Astrocyte (in vitro differentiated cells and primary cell): ENCODE results near the gene SLC9A3. TPM values are rescaled to one million over a fixed set of nuclear protein-coding genes. Genes with fewer than 3 reads are reported as not detected.
A peak's percentile ranks its signal among the peaks of the same experiment; 100 is the strongest.

Experiments used
- DNase-seq: peaks from one replicate; pipeline ENCODE4 v3.0.0-alpha.2; 2010; ENCODE audit warnings: low read depth
- FAIRE-seq: peaks from 2 replicates; lab custom pipeline; 2011; peaks lifted over from hg19 to GRCh38; lab: Jason Lieb, UNC
- H2AFZ ChIP-seq: 2 replicates; pipeline ENCODE4 v1.6.0; 2012; ENCODE audit warnings: low read depth, low read length, inconsistent platforms
- H3K27ac ChIP-seq: 2 replicates; pipeline ENCODE4 v1.5.1; 2011; ENCODE audit warnings: low read depth, low read length, inconsistent platforms
- H3K27me3 ChIP-seq: 2 replicates; pipeline ENCODE4 v1.6.0; 2011; ENCODE audit warnings: low read length, inconsistent platforms; ENCODE audit not compliant: insufficient read depth
- H3K36me3 ChIP-seq: 2 replicates; pipeline ENCODE4 v1.5.1; 2011; ENCODE audit warnings: low read length, inconsistent platforms; ENCODE audit not compliant: insufficient read depth
- H3K4me1 ChIP-seq: 2 replicates; pipeline ENCODE4 v1.5.1; 2011; ENCODE audit warnings: low read length, inconsistent platforms; ENCODE audit not compliant: insufficient read depth
- H3K4me2 ChIP-seq: 2 replicates; pipeline ENCODE4 v1.6.0; 2012; ENCODE audit warnings: low read length, inconsistent platforms
- H3K4me3 ChIP-seq: 2 replicates; pipeline ENCODE4 v1.5.1; 2011; ENCODE audit warnings: low read depth, mild to moderate bottlenecking, low read length, inconsistent platforms; ENCODE audit not compliant: insufficient read depth
- H3K79me2 ChIP-seq: 2 replicates; pipeline ENCODE4 v1.6.0; 2012; ENCODE audit warnings: mild to moderate bottlenecking, low read length, inconsistent platforms; ENCODE audit not compliant: insufficient read depth
- H3K9ac ChIP-seq: 2 replicates; pipeline ENCODE4 v1.6.0; 2012; ENCODE audit warnings: mild to moderate bottlenecking, low read length, inconsistent platforms
- H3K9me3 ChIP-seq: 2 replicates; pipeline ENCODE4 v1.5.1; 2012; ENCODE audit warnings: low read depth, mild to moderate bottlenecking, low read length, inconsistent platforms; ENCODE audit not compliant: insufficient read depth
- H4K20me1 ChIP-seq: 2 replicates; pipeline ENCODE4 v1.6.0; 2012; ENCODE audit warnings: low read length, inconsistent platforms; ENCODE audit not compliant: insufficient read depth
- H3K27ac Mint-ChIP-seq: one replicate; pipeline ENCODE4 v1.8.0; 2021; ENCODE audit warnings: mild to moderate bottlenecking, mixed read lengths; ENCODE audit not compliant: unreplicated experiment
- H3K27me3 Mint-ChIP-seq: one replicate; pipeline ENCODE4 v1.8.0; 2021; ENCODE audit warnings: low read depth, mixed read lengths; ENCODE audit not compliant: unreplicated experiment
- H3K36me3 Mint-ChIP-seq: one replicate; pipeline ENCODE4 v1.8.0; 2021; ENCODE audit warnings: low read depth, mixed read lengths; ENCODE audit not compliant: unreplicated experiment
- H3K4me1 Mint-ChIP-seq: one replicate; pipeline ENCODE4 v1.8.0; 2021; ENCODE audit warnings: low read depth, mixed read lengths; ENCODE audit not compliant: unreplicated experiment
- H3K4me3 Mint-ChIP-seq: one replicate; pipeline ENCODE4 v1.8.0; 2021; ENCODE audit warnings: mild to moderate bottlenecking, moderate library complexity, mixed read lengths; ENCODE audit not compliant: unreplicated experiment
- H3K9me3 Mint-ChIP-seq: one replicate; pipeline ENCODE4 v1.8.0; 2021; ENCODE audit warnings: mild to moderate bottlenecking, mixed read lengths; ENCODE audit not compliant: unreplicated experiment
- EZH2 ChIP-seq: IDR thresholded peaks from 2 replicates; pipeline ENCODE4 v1.6.1; 2012; ENCODE audit warnings: mild to moderate bottlenecking, low read length, inconsistent platforms; ENCODE audit not compliant: insufficient read depth
- total RNA-seq: library from RNA; stranded (reverse); gene quantifications from 2 replicates; pipeline ENCODE4 v1.2.1, GENCODE V29; 2021
- TF ChIP-seq, protein P1 (sequence below): IDR thresholded peaks from 2 replicates; pipeline ENCODE4 v1.5.1; 2011; ENCODE audit warnings: low read depth, mild to moderate bottlenecking, inconsistent platforms, low read length, moderate library complexity; ENCODE audit not compliant: insufficient read depth

The SLC9A3 gene
- total RNA-seq, 1 donor from 2014 or later: 1.0 TPM

GRCh38 chr5:566636-567309 is 42.5 kb upstream of the SLC9A3 start:
- no peak overlapping the region for H3K27ac Mint-ChIP-seq

GRCh38 chr5:565782-566440 is 41.7 kb upstream of the SLC9A3 start:
- peaks cover 7% of the 10 kb centered on the region for H3K9me3 ChIP-seq
- no peaks in the 10 kb centered on the region for H4K20me1 ChIP-seq
- TF ChIP-seq, protein P1, sequence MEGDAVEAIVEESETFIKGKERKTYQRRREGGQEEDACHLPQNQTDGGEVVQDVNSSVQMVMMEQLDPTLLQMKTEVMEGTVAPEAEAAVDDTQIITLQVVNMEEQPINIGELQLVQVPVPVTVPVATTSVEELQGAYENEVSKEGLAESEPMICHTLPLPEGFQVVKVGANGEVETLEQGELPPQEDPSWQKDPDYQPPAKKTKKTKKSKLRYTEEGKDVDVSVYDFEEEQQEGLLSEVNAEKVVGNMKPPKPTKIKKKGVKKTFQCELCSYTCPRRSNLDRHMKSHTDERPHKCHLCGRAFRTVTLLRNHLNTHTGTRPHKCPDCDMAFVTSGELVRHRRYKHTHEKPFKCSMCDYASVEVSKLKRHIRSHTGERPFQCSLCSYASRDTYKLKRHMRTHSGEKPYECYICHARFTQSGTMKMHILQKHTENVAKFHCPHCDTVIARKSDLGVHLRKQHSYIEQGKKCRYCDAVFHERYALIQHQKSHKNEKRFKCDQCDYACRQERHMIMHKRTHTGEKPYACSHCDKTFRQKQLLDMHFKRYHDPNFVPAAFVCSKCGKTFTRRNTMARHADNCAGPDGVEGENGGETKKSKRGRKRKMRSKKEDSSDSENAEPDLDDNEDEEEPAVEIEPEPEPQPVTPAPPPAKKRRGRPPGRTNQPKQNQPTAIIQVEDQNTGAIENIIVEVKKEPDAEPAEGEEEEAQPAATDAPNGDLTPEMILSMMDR: no peak
- no peak for TF ChIP-seq EZH2
- H3K79me2 ChIP-seq: no peaks in the 10 kb centered on the region
- H3K4me1 ChIP-seq: no peaks in the 10 kb centered on the region
- no peak overlapping the region for H2AFZ ChIP-seq
- H3K27me3 ChIP-seq: peaks cover 23% of the 10 kb centered on the region
- Mint-ChIP-seq H3K27me3 (peaks cover 37% of the 10 kb centered on the region), H3K4me3 (no peak overlapping the region), H3K27ac (no peak overlapping the region), H3K36me3 (peaks cover 4% of the 10 kb centered on the region), H3K9me3 (peaks cover 12% of the 10 kb centered on the region), H3K4me1 (no peaks in the 10 kb centered on the region)
- H3K27ac ChIP-seq: no peak overlapping the region
- FAIRE-seq (no peak), DNase-seq (no peak)
- H3K4me3 ChIP-seq: no peak overlapping the region
- H3K4me2 ChIP-seq: peak overlapping the region; percentile 13
- H3K9ac ChIP-seq: no peak overlapping the region
- H3K36me3 ChIP-seq: no peaks in the 10 kb centered on the region

More at GRCh38 chr5:566636-567309, 42.5 kb upstream of the SLC9A3 start:
- Histone ChIP-seq H4K20me1 (no peaks in the 10 kb centered on the region), H3K4me1 (no peaks in the 10 kb centered on the region), H3K9ac (no peak overlapping the region), H3K4me3 (no peak overlapping the region), H2AFZ (no peak overlapping the region), H3K9me3 (peaks cover 7% of the 10 kb centered on the region), H3K27ac (no peak overlapping the region), H3K79me2 (no peaks in the 10 kb centered on the region), H3K27me3 (peaks cover 21% of the 10 kb centered on the region), H3K4me2 (no peak overlapping the region), H3K36me3 (no peaks in the 10 kb centered on the region)
- peaks cover 34% of the 10 kb centered on the region for H3K27me3 Mint-ChIP-seq
- H3K4me1 Mint-ChIP-seq: no peaks in the 10 kb centered on the region
- H3K4me3 Mint-ChIP-seq: no peak overlapping the region
- H3K36me3 Mint-ChIP-seq: peaks cover 4% of the 10 kb centered on the region
- H3K9me3 Mint-ChIP-seq: peaks cover 12% of the 10 kb centered on the region
- FAIRE-seq: no peak
- no peak for DNase-seq
- TF ChIP-seq, protein P1: no peak
- TF ChIP-seq EZH2: no peak

- Histone ChIP-seq H3K4me3 (no peak overlapping the region), H3K4me1 (no peaks in the 10 kb centered on the region), H3K4me2 (no peak overlapping the region), H3K27me3 (peaks cover 16% of the 10 kb centered on the region), H3K27ac (no peak overlapping the region), H3K36me3 (no peaks in the 10 kb centered on the region), H2AFZ (no peak overlapping the region), H3K79me2 (no peaks in the 10 kb centered on the region), H3K9me3 (no peaks in the 10 kb centered on the region), H3K9ac (no peak overlapping the region), H4K20me1 (no peaks in the 10 kb centered on the region)
- Mint-ChIP-seq H3K36me3 (no peaks in the 10 kb centered on the region), H3K27ac (no peak overlapping the region), H3K9me3 (no peaks in the 10 kb centered on the region), H3K4me3 (no peak overlapping the region), H3K27me3 (peaks cover 33% of the 10 kb centered on the region), H3K4me1 (no peaks in the 10 kb centered on the region)
- no peak for DNase-seq
- no peak for FAIRE-seq
- no peak for TF ChIP-seq EZH2
- TF ChIP-seq, protein P1: no peak
Measured at GRCh38 chr5:561408-561807, 37.2 kb upstream of the SLC9A3 start.
